Myocyte (in vitro differentiated cells): ENCODE results near the gene ABCF2. TPM values are rescaled to one million over a fixed set of nuclear protein-coding genes. Genes with fewer than 3 reads are reported as not detected.

ENCODE experiments used
- DNase-seq: peaks from one replicate; pipeline ENCODE4 v3.0.0-alpha.2; 2012; ENCODE audit warnings: low read depth
- total RNA-seq: library from RNA; depleted of rRNA; stranded (reverse); fragments of >200 nt; gene quantifications from 2 replicates; pipeline ENCODE4 v1.2.3, GENCODE V29; 2014

ABCF2 gene
- total RNA-seq, 1 donor from 2014 or later = 105 TPM

GRCh38 chr7:151226560-151226874 is 488 bp downstream of the ABCF2 start:
- no peak for DNase-seq

- DNase-seq = no peak
Observed at GRCh38 chr7:151225948-151226510, 976 bp downstream of the ABCF2 start.

GRCh38 chr7:151223728-151224127 is 3.3 kb downstream of the ABCF2 start:
- no peak for DNase-seq

GRCh38 chr7:151218170-151218569 is 8.8 kb downstream of the ABCF2 start:
- DNase-seq = no peak

- no peak for DNase-seq
Observed at GRCh38 chr7:151215396-151215795, 11.6 kb downstream of the ABCF2 start.

GRCh38 chr7:151213826-151214225 is 13.2 kb downstream of the ABCF2 start:
- no peak for DNase-seq

GRCh38 chr7:151212626-151213025 is 14.4 kb downstream of the ABCF2 start:
- DNase-seq = no peak

- DNase-seq = no peak
Observed at GRCh38 chr7:151211155-151211772, 15.7 kb downstream of the ABCF2 start.

GRCh38 chr7:151210087-151210854 is 16.7 kb downstream of the ABCF2 start, which contains the start of gene H2BK1:
TSS of gene H2BK1 (minus strand) at chr7:151210488. CDS start at chr7:151210318, 170 bp downstream.
- DNase-seq = no peak

GRCh38 chr7:151209588-151209987 is 17.4 kb downstream of the ABCF2 start:
- DNase-seq = no peak

- DNase-seq = no peak
Observed at GRCh38 chr7:151208253-151208862, 18.6 kb downstream of the ABCF2 start.

- no peak for DNase-seq
Observed at GRCh38 chr7:151207804-151208203, 19.2 kb downstream of the ABCF2 start.

GRCh38 chr7:151207315-151207714 is 19.7 kb downstream of the ABCF2 start:
- DNase-seq = no peak

- no peak for DNase-seq
Observed at GRCh38 chr7:151206914-151207313, 20.1 kb downstream of the ABCF2 start.

- no peak for DNase-seq
Observed at GRCh38 chr7:151205730-151206129, 21.3 kb downstream of the ABCF2 start.

- DNase-seq = no peak
Observed at GRCh38 chr7:151204383-151205032, 22.5 kb downstream of the ABCF2 start.

GRCh38 chr7:151202836-151203235 is 24.2 kb downstream of the ABCF2 start:
- no peak for DNase-seq

- no peak for DNase-seq
Observed at GRCh38 chr7:151201751-151202150, 25.3 kb downstream of the ABCF2 start.

- no peak for DNase-seq
Observed at GRCh38 chr7:151201344-151201743, 25.7 kb downstream of the ABCF2 start.

- DNase-seq = no peak
Observed at GRCh38 chr7:151198945-151199848, 27.8 kb downstream of the ABCF2 start.

GRCh38 chr7:151197932-151198331 is 29.1 kb downstream of the ABCF2 start:
- DNase-seq = no peak
